HG03139 (cell line): ENCODE data around the gene TACC2.
A peak's percentile ranks its signal among the peaks of the same experiment; 100 is the strongest.
"Not testable (repeated sequence)": the region's sequence is repeated elsewhere in the genome, so short reads cannot be mapped to it uniquely, and the experiment has no call there.

Experiments
- ATAC-seq: cut with Tn5 transposase; IDR thresholded peaks from one replicate; pipeline ENCODE4 v1.9.1; 2021; ENCODE audit not compliant: unreplicated experiment

The TACC2 gene, protein sequence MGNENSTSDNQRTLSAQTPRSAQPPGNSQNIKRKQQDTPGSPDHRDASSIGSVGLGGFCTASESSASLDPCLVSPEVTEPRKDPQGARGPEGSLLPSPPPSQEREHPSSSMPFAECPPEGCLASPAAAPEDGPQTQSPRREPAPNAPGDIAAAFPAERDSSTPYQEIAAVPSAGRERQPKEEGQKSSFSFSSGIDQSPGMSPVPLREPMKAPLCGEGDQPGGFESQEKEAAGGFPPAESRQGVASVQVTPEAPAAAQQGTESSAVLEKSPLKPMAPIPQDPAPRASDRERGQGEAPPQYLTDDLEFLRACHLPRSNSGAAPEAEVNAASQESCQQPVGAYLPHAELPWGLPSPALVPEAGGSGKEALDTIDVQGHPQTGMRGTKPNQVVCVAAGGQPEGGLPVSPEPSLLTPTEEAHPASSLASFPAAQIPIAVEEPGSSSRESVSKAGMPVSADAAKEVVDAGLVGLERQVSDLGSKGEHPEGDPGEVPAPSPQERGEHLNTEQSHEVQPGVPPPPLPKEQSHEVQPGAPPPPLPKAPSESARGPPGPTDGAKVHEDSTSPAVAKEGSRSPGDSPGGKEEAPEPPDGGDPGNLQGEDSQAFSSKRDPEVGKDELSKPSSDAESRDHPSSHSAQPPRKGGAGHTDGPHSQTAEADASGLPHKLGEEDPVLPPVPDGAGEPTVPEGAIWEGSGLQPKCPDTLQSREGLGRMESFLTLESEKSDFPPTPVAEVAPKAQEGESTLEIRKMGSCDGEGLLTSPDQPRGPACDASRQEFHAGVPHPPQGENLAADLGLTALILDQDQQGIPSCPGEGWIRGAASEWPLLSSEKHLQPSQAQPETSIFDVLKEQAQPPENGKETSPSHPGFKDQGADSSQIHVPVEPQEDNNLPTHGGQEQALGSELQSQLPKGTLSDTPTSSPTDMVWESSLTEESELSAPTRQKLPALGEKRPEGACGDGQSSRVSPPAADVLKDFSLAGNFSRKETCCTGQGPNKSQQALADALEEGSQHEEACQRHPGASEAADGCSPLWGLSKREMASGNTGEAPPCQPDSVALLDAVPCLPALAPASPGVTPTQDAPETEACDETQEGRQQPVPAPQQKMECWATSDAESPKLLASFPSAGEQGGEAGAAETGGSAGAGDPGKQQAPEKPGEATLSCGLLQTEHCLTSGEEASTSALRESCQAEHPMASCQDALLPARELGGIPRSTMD (N-terminal part only)

GRCh38 chr10:121988361-121989324 is at the start of gene TACC2:
TACC2 (plus strand) TSS chr10:121989163; CDS start chr10:122021982, 32,819 bp downstream.
- no peak for ATAC-seq

- ATAC-seq = no peak
These were observed 47.4 kb upstream of the TACC2 start for GRCh38 chr10:121941532-121941931.

DNA sequence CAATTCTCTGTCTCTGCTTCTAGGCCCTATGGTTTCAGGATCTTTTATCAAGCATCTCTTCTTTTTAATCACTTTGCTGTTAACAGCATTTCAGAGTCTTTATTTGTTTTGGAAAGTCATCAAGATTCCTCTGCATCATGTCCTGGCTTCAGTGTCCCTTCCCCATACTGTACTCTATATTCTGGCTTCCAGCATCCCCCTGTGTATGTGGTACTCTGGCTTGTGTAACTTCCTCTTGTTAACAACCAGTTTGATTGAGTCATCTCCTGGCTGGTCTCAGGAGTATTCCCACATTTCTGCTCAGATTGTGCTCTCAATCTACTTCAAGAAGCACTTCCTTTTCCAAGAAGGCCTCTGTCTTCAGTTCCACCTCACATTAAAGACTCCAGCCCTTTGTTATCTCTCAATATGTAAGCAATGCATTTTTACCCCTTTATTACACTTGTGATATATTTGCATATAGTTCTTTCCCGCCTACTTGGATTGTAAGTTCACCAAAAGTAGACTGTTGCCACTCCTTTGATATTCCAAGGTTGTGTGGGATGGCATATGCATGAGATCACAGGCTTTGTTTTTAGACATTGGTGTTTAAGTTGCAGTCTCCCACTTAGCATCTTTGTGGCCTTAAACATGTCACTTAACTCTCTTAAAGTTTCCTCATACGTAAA is 46.1 kb upstream of the TACC2 start:
- no peak for ATAC-seq

GRCh38 chr10:121947343-121948330 is 41.3 kb upstream of the TACC2 start:
- ATAC-seq = no peak

- ATAC-seq = no peak
These were observed 39.9 kb upstream of the TACC2 start for GRCh38 chr10:121949049-121949448.

- ATAC-seq = no peak
These were observed 39.5 kb upstream of the TACC2 start for GRCh38 chr10:121949451-121949850.

- no peak for ATAC-seq
These were observed 36.7 kb upstream of the TACC2 start for GRCh38 chr10:121952226-121952625.

DNA sequence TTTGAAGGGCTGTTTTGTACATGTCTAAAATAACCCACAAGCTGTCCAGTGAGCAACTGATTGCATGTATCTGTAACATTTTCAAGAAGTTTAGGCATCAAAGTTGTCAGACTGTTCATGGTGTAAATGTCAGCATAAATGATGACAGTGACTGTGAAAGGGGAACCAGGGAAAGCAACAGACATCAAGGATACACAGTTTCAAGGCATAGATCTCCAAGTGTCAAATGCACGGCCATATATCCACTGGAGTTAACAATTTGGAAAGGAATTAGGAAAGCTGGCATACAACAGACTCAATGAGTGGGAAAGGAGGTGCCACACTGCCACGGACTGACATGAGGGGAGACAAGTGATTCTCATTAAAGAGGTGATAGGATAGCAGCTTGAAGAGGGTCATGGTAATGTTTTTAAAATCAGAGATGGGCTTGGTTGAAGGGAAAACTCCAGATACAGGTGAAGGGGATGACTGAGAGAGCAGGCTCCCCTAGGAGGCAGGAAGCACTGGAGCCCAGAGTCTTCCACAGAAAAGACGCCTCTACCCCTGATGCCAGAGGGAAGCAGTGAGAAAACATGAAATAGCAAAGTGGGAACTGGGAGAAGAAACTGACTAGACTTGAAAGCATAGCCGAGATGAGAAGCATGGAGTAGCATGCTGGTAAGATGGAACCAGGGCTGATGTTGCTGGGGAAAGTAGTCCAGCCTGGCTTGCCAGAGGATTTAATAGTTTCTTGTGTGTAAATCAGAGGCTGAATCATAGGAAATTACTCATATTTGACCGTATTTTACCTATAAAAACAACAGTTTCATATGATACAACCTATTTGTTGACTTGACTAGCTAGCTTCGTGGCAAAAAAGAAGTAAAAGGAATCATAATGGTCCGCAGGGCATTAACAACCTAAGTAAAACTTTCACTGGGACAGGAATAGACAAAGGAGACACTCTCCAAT is 32.6 kb upstream of the TACC2 start:
- ATAC-seq = no peak

GRCh38 chr10:121959671-121960070 is 29.3 kb upstream of the TACC2 start:
- no peak for ATAC-seq

GRCh38 chr10:121961456-121961855 is 27.5 kb upstream of the TACC2 start:
- no peak for ATAC-seq

GRCh38 chr10:121965996-121966395 is 23.0 kb upstream of the TACC2 start:
- no peak for ATAC-seq

DNA sequence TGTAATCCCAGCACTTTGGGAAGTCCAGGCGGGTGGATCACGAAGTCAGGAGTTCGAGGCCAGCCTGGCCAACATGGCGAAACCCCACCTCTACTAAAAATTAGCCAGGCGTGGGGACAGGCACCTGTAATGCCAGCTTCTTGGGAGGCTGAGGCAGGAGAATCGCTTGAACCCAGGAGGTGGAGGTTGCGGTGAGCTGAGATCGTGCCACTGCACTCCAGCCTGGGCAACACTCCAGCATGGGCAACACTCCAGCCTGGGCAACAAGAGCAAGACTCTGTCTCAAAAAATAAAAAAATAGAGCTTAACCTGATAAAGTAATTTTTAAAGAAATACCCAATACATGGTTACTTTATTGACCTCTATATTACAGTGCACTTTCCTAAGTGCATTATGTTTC is 19.9 kb upstream of the TACC2 start:
- ATAC-seq = not testable (repeated sequence)

DNA sequence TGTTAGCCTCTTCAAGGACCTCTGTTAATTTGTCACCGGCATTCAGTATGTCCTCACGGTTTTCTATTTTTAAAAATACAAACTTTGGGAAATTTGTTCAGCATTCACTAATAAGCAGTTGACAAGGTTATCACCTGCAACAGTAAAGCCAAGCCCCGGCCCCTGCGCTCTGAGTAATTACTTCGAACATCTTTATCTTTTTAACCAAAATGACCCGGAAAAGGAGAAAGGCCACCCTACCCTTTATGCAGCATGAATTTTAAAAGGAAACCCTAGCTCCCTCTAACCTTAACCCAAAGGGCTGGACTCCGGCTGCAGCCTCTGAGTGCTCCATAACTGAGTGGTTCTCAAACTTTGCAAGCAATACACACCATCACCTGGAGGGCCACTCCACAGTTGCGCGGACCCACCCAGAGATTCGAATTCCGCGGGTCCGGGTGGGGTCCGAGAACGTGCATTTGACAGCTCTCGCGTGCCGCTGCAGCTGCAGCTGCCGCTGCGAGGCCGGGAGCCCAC is 14.9 kb upstream of the TACC2 start:
- ATAC-seq = peak; percentile 26

- ATAC-seq = peak; percentile 78
These were observed 14.2 kb upstream of the TACC2 start, which contains the start of gene NSMCE4A for GRCh38 chr10:121974535-121975294. NSMCE4A (minus strand) TSS chr10:121975217; CDS start chr10:121975165, 52 bp downstream.

GRCh38 chr10:121975295-121976086 is 13.5 kb upstream of the TACC2 start:
- ATAC-seq = peak; percentile 12
